GM18861 (cell line): Measurements from ENCODE around the gene XPR1.

ENCODE experiments used
- ATAC-seq: cut with Tn5 transposase; IDR thresholded peaks from one replicate; pipeline ENCODE4 v1.9.1; 2021; ENCODE audit not compliant: unreplicated experiment

Gene XPR1

DNA sequence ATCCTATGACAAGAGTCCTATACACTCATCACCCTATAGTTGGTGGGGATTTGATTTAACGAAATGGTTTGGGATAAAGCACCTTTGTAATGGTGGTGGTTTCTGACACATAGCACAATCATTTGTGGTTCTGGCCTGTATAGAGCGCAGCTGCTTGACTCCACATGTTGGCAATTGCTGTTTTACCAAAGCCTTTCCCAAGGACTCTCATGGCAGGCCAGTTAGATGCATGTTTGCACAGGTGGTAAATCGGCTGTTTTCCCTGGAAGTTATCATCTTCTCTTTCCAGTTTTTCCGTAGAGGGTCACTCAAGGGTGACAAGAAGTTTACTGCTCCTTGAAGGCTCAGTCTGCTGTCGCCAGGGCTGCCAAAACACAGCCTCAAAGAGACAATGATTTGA lies 17.1 kb upstream of the XPR1 start:
- ATAC-seq: no peak

DNA sequence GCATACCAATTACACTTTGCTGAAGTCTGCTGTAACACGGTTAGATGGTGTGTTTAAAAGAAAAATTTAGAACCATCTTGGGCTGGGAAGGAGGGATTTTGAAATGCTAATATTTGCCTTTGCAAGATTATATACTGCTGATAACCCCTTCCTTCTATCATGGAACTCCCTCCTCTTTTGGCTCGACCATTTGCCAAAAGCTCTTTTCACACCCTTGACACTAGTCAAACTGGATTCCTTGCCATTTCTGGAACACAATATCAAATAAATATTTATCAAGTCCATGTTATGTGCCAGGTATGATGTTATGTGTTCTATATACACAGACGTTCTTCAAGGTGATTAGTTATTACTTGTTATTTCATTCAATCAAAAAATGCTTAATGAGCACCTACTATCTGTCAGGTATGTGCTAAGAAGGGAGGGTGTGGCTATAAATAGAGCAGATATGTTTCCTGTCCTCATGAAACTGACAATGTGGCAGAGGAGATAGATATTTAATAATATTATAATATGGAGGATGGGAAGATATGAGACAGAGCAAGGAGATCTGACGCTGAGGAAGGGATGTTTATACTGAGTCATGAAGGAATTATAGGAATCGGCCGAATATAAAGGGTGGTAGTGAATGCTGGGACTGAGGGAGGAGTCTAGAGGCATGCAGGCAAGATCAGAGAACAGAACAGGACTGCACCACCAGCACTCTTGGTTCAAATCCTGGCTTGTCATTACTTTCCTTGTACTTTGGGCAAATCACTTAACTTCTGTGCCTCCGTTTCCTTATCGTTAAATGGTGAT lies 16.1 kb upstream of the XPR1 start:
- ATAC-seq: no peak

GRCh38 chr1:180616439-180616838 lies 15.4 kb upstream of the XPR1 start:
- ATAC-seq: no peak

DNA sequence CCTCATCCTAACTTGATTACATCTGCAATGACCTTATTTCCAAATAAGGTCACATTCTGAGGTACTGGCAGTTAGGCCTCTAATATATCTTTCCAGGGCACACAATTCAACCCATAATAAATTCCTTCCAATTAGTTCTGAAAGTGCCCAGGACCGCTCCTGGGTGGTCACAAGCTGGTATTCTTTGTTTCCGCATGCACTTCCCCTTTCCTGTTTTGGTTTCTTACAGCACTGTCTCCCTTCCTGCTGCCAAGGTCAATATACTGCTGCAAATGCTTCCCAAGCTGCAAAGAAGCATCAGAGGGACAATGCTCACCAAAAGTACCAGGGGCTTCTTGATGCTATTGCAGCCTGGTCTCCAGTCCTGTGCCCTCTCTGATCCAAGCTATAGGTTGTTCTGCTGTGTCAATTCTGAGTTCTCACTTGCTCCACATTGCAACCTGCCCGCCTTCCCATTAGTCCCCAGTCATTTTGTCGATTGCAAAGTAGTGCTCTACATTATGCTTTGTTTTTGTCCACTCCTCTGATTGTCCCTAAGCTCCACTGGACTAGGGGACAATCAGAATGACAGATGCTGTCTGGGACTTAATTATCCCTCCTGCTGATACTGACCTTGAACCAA lies 13.9 kb upstream of the XPR1 start:
- ATAC-seq: no peak

GRCh38 chr1:180620581-180620980 lies 11.2 kb upstream of the XPR1 start:
- ATAC-seq: no peak

- no peak for ATAC-seq
These were observed 8.9 kb upstream of the XPR1 start for GRCh38 chr1:180622658-180623508.

DNA sequence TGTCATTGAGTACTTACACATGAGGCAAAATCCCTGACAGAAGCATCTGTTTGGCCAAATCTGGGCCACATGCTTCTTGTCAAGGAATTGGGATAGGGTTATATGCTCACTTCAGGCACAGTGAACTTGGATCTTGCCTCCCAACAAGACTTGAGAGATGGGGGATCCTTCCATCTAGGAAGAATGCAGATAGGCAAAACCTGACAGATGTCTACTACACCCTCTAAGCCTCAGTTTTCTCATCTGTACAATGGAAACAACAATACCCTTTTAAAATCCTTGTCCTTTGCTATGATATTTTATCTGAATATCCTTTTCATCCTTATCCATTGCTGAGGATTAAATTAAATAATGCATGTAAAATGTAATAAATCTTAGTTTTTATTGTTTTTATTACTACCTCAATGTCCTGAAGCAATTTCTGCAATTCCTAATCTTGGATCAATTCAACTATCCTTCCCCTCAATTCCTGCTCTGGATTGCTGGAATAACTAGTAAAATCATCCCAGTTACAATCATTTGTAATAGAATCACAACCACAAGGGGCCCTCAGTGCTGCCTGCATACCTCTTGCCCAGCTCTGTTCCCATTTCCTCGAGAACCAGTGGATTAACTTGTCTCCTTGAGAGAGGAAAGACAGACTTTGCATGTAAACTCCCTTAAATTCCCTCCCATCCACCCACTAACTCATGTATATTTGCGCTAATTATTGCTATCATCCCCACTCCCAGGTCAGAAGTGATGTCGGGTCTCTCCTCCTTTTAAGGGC lies 8.1 kb upstream of the XPR1 start:
- ATAC-seq: no peak

DNA sequence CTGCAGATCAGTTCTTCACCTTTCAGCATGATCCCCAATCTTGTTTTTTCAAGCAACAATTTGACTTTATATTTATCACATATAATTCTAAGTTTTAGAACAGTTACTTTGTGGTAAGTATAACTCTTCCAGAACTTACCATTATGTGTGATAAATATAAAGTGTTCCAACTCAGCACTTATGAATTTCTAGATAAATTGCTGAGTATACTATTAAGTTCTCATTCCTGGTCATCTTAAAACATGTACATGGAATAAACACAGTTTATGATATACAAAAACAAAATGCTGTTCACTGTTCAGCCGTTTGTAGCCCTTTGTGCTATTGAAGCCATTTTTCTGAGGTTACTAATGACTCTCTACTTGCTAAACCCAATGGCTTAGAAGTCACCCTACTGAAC lies 5.1 kb upstream of the XPR1 start:
- ATAC-seq: no peak

GRCh38 chr1:180627411-180627810 lies 4.4 kb upstream of the XPR1 start:
- no peak for ATAC-seq

DNA sequence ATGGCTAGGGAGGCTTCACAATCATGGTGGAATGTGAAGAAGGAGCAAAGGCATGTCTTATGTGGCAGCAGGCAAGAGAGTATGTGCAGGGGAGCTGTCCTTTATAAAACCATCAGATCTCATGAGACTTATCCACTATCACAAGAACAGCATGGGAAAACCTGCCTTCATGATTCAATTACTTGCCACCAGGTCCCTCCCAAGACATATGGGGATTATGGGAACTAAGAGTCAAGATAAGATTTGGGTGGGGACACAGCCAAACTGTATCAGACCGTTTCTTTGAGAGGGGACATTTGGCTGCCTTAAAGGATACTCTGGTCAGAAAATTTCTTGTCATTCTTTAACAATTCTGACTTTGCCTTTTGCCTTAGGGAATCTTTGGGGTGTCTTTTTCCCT lies 3.2 kb upstream of the XPR1 start:
- ATAC-seq: no peak

- ATAC-seq: peak; percentile 15
These were observed 1.2 kb upstream of the XPR1 start for GRCh38 chr1:180630408-180631193.

GRCh38 chr1:180631194-180631765 lies 542 bp upstream of the XPR1 start:
- ATAC-seq: peak; percentile 33

- ATAC-seq: peak; percentile 20
These were observed 669 bp downstream of the XPR1 start for GRCh38 chr1:180632326-180633056.

- no peak for ATAC-seq
These were observed 1.5 kb downstream of the XPR1 start for GRCh38 chr1:180633057-180634056.

DNA sequence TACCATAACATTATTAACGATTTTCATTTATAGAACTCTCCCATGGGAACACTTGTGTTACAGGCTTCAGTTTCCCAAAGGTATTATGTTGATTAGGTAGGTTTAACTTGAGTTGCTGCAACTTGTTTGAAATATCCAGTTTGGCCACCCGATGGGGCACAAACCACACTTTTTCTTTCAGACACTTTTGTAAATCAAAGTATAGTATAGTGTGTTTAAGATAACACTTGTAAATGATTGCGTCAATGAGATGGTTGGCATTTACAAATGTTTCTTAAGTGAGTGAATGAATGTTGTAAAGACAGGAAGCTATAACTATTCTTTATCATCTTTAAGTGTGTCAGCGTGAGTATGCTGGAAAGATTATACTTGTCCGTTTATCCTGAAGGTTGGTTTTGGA lies 4.3 kb downstream of the XPR1 start:
- no peak for ATAC-seq

DNA sequence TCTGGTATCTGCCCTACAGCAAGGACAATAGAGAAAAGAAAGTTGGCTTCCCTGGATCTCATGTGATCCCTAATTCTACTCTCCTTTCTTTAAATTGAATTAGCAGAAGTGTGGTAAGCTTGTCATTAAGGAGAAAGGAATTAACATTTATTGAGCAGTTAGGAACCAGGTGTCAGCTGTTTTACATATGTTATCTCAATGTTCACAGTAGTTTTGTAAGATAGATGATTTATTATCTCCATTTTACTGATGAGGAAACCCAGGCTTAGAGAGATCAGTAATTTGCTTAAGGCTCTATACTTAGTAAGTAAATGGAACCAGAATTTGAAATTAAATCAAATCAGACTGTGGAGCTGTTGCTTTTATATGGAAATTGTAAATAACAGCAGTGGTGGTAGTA lies 8.0 kb downstream of the XPR1 start:
- no peak for ATAC-seq

GRCh38 chr1:180640531-180640949 lies 8.7 kb downstream of the XPR1 start:
- no peak for ATAC-seq

- no peak for ATAC-seq
These were observed 9.8 kb downstream of the XPR1 start for GRCh38 chr1:180641662-180642061.
